Loucy (cell line): ENCODE results near the gene NCKAP5.

Experiments
- CTCF ChIP-seq: fragments of 200-600 bp; sonication (generic); conservative IDR thresholded peaks from 2 replicates; pipeline ENCODE4 v1.5.1; 2014; ENCODE audit warnings: mild to moderate bottlenecking, antibody characterized with exemption, low read length
- EZH2phosphoT487 ChIP-seq: fragments of 200-600 bp; IDR thresholded peaks from 2 replicates; pipeline ENCODE4 v1.6.1; 2018; ENCODE audit warnings: antibody characterized with exemption, mild to moderate bottlenecking, moderate library complexity, borderline replicate concordance

- TF ChIP-seq CTCF, result no peak
- TF ChIP-seq EZH2phosphoT487, result no peak
These were observed 722.9 kb downstream of the NCKAP5 start for GRCh38 chr2:132845339-132845738.
